ENCODE results near the gene MCF2L2. TPM values are rescaled to one million over a fixed set of nuclear protein-coding genes. Genes with fewer than 3 reads are reported as not detected.

MCF2L2 gene
- total RNA-seq, 1 experiment from 2014 or later: 1.7 TPM

- intact Hi-C loops (cut with micrococcal nuclease; ENCODE audit: unreplicated experiment): no loop called here
- ChIA-PET CTCF (no interaction called here), POLR2A (ENCODE audit: unreplicated experiment) (no interaction called here)
- TF ChIP-seq CTCF (conservative IDR thresholded peaks at IDR 0.05): no peak
- TF ChIP-seq EZH2 (IDR thresholded peaks at IDR 0.05; ENCODE audit: low read depth): no peak
- H2AFZ ChIP-seq: no peak overlapping the region
- H3K27me3 ChIP-seq (ENCODE audit: insufficient read depth, low read depth): no peaks in the 10 kb centered on the region
- H3K27ac ChIP-seq: no peak overlapping the region; the same call in 1 of the 2 replicates
- no peaks in the 10 kb centered on the region for H3K36me3 ChIP-seq (ENCODE audit: low read depth)
- peaks cover 39% of the 10 kb centered on the region for H3F3A ChIP-seq (ENCODE audit: insufficient read depth, low read depth)
- no peak for DNase-seq
- no TSS peak for BruUV-seq (replicated peaks)
- H3K79me2 ChIP-seq (ENCODE audit: low read depth): no peaks in the 10 kb centered on the region
- H3K4me2 ChIP-seq: no peak overlapping the region
- no peaks in the 10 kb centered on the region for H4K20me1 ChIP-seq (ENCODE audit: insufficient read depth)
- peaks cover 61% of the 10 kb centered on the region for H3K4me1 ChIP-seq (replicated peaks; ENCODE audit: insufficient read depth)
- no peaks in the 10 kb centered on the region for H3K9me3 ChIP-seq (ENCODE audit: insufficient read depth, low read depth)
- H3K4me3 ChIP-seq: no peak overlapping the region
- no peaks in the 10 kb centered on the region for H3K9me2 ChIP-seq (ENCODE audit: insufficient read depth)
Observed at GRCh38 chr3:183317271-183317670, 111.1 kb downstream of the MCF2L2 start.

- H3K36me3 ChIP-seq (ENCODE audit: low read depth): no peaks in the 10 kb centered on the region
- no peaks in the 10 kb centered on the region for H3K9me3 ChIP-seq (ENCODE audit: insufficient read depth, low read depth)
- no peak for TF ChIP-seq CTCF (conservative IDR thresholded peaks at IDR 0.05)
- no peak for TF ChIP-seq EZH2 (IDR thresholded peaks at IDR 0.05; ENCODE audit: low read depth)
- intact Hi-C loops (cut with micrococcal nuclease; ENCODE audit: unreplicated experiment): loop anchor here (1.0 kb wide), 2 partner anchors 8 to 56 kb away; no protein-coding TSS in a partner anchor
- CTCF ChIA-PET: interaction anchor here (0.7 kb wide), 1 partner anchor 22 kb away, joined by 3 read pairs; no protein-coding TSS in a partner anchor
- H3K4me2 ChIP-seq: peak overlapping the region; percentile 70
- peak overlapping the region; percentile 16; the same call in 1 of the 2 replicates for H3K4me3 ChIP-seq
- H2AFZ ChIP-seq: peak overlapping the region; percentile 31; the same call in 1 of the 2 replicates
- H3K27ac ChIP-seq: peak overlapping the region; percentile 69
- no peaks in the 10 kb centered on the region for H4K20me1 ChIP-seq (ENCODE audit: insufficient read depth)
- no TSS peak for BruUV-seq (replicated peaks)
- peak; percentile 40 to 93 for DNase-seq
- H3K79me2 ChIP-seq (ENCODE audit: low read depth): no peaks in the 10 kb centered on the region
- H3K4me1 ChIP-seq (replicated peaks; ENCODE audit: insufficient read depth): peaks cover 65% of the 10 kb centered on the region
- no peaks in the 10 kb centered on the region for H3K9me2 ChIP-seq (ENCODE audit: insufficient read depth)
- POLR2A ChIA-PET (ENCODE audit: unreplicated experiment): interaction anchor here (0.7 kb wide), 1 partner anchor 105 kb away, joined by 8 read pairs; no protein-coding TSS in a partner anchor
- no peaks in the 10 kb centered on the region for H3K27me3 ChIP-seq (ENCODE audit: insufficient read depth, low read depth)
- H3F3A ChIP-seq (ENCODE audit: insufficient read depth, low read depth): peaks cover 39% of the 10 kb centered on the region
Observed at GRCh38 chr3:183315739-183316138, 112.7 kb downstream of the MCF2L2 start.

GRCh38 chr3:183313764-183314163 is 114.7 kb downstream of the MCF2L2 start:
- H3K27me3 ChIP-seq (ENCODE audit: insufficient read depth, low read depth): no peaks in the 10 kb centered on the region
- no peaks in the 10 kb centered on the region for H4K20me1 ChIP-seq (ENCODE audit: insufficient read depth)
- no peaks in the 10 kb centered on the region for H3K9me2 ChIP-seq (ENCODE audit: insufficient read depth)
- no peak overlapping the region for H2AFZ ChIP-seq
- intact Hi-C loops (cut with micrococcal nuclease; ENCODE audit: unreplicated experiment): no loop called here
- CTCF ChIA-PET: no interaction called here
- DNase-seq: no peak
- TF ChIP-seq CTCF (conservative IDR thresholded peaks at IDR 0.05): no peak
- no peak for TF ChIP-seq EZH2 (IDR thresholded peaks at IDR 0.05; ENCODE audit: low read depth)
- POLR2A ChIA-PET (ENCODE audit: unreplicated experiment): interaction anchor here (0.6 kb wide), 1 partner anchor 29 kb away, joined by 4 read pairs; no protein-coding TSS in a partner anchor
- H3K9me3 ChIP-seq (ENCODE audit: insufficient read depth, low read depth): no peaks in the 10 kb centered on the region
- H3K36me3 ChIP-seq (ENCODE audit: low read depth): no peaks in the 10 kb centered on the region
- H3K27ac ChIP-seq: no peak overlapping the region
- peaks cover 63% of the 10 kb centered on the region for H3K4me1 ChIP-seq (replicated peaks; ENCODE audit: insufficient read depth)
- no peaks in the 10 kb centered on the region for H3K79me2 ChIP-seq (ENCODE audit: low read depth)
- peaks cover 31% of the 10 kb centered on the region for H3F3A ChIP-seq (ENCODE audit: insufficient read depth, low read depth)
- no TSS peak for BruUV-seq (replicated peaks)
- H3K4me2 ChIP-seq: no peak overlapping the region
- H3K4me3 ChIP-seq: no peak overlapping the region
